ENCODE measurements around the gene CHCHD5. TPM values are rescaled to one million over a fixed set of nuclear protein-coding genes. Genes with fewer than 3 reads are reported as not detected.

CHCHD5 gene
- total and polyA plus RNA-seq, 2 of the 8 experiments (the other 6 are each of a cell fraction or from before 2014, with no cell fraction given), result 27.2 to 71.5 TPM

- TF ChIP-seq EGR1 (IDR thresholded peaks at IDR 0.05; ENCODE audit: borderline replicate concordance, low read depth, low read length) (no peak), SIRT6 (IDR thresholded peaks at IDR 0.05; ENCODE audit: low read length) (no peak), SP4 (IDR thresholded peaks at IDR 0.05; ENCODE audit: low read length) (no peak), CHD2 (IDR thresholded peaks at IDR 0.05; ENCODE audit: low read length) (no peak), SUZ12 (IDR thresholded peaks at IDR 0.05; ENCODE audit: low read length) (no peak), GABPA (IDR thresholded peaks at IDR 0.05; ENCODE audit: borderline replicate concordance, insufficient read depth, low read length) (no peak), MAFK (IDR thresholded peaks at IDR 0.05; ENCODE audit: low read depth, low read length) (no peak)
Observed at GRCh38 chr2:112597537-112598322, 13.3 kb downstream of the CHCHD5 start (continued).

All from H1 (cell line).